ENCODE results near the gene SOCS3.
"Not testable (repeated sequence)": the region's sequence is repeated elsewhere in the genome, so short reads cannot be mapped to it uniquely, and the experiment has no call there.

SOCS3 gene

DNA sequence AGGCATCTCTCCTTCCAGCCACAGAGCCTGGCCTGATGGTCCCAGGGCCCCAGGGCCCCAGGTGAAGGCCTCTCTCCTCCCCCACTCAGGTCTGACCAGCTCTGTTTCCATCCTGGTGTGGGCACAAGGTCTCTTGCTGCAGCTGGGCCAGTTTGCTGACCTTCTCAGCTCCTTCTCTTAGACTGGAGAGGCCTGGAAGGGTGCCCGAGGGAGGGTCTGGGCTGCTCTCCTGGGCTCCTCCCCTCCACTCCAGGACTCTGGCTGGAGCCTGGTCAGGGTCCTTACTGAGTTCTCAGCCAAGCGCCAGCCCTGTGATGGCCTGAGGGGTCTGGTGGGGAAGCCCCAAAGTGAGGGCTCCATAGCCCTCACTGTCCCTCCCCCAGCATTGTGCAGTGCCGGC lies 12.4 kb downstream of the SOCS3 start:
- DNase-seq: no peak

DNA sequence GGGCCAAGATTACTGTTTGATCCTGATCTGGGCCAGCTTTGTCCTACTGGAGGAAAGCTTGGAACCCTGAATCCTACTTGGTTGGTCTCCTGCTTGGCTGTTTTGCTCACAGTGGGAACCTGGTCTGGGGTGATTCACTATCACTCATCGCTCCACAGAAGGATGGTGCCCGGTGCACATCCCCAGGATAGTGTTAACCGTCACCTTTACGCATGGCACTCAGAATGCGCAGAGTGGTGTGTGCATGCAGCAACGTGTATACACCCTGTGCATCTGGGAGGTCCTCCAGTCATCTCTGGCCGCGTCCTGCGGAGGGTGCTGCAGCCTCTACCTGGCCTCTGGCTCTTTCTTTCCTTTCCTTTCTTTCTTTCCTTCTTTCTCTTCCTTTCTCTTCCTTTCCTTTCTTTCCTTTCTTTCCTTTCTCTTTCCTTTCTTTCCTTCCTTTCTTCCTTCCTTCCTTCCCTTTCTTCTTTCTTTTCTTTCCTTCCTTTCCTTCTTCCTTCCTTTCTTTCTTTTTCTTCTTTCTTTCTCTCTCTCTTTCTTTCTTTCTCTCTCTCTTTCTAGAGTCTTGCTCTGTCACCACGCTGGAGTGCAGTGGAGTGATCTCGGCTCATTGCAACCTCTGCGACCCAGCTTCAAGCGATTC lies 13.1 kb downstream of the SOCS3 start:
- no peak for DNase-seq

DNA sequence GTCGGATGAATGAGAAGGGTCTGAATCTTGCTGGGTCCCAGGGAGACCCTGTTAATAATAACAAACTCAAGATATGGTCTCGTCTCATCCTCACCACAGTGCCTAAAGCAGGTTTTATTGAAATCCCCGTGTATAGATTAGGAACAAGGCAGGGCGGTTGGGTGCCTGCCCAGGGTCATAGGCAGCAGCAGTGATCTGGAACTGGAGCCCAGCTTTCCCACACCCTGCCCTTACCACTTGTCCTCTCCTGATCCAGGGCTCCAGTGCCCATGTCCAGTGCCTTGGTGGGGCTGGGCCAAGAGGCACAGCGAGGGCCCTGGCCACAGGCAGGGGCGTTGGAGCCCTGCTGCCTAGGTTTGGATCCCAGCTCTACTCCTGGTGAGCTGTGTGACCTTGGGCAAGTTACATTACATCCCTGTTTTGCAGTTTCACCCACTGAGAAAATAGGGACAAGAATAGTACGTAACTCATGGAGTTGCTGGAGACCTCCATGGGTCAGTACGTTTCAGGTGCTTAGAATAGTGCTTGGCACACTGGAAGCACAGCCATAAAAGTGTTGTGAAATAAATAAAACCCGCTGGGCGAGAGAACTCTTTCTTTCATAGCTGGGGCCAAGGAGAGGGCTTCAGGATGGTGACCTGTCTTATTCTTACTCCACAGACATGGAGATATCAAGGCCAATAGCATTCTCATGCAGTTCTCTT lies 13.9 kb downstream of the SOCS3 start:
- DNase-seq: no peak

DNA sequence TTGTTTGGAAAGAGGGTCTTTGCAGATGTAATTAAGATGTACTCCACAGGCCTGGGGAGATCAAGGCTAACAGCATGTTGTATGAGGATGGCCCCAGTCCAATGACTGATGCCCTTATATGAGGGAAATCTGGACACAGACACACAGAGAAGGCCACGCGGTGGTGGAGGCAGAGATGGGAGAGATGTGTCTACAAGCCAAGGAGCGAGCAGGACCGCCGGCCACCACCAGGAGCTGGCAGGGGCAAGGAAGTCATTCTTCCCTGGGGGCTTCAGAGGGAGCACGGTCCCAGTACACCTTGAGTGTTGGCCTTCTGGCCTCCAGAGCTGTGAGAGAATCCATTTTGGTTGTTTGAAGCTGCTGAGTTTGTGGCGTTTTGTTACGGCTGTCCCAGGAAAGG lies 14.7 kb downstream of the SOCS3 start:
- DNase-seq: no peak

DNA sequence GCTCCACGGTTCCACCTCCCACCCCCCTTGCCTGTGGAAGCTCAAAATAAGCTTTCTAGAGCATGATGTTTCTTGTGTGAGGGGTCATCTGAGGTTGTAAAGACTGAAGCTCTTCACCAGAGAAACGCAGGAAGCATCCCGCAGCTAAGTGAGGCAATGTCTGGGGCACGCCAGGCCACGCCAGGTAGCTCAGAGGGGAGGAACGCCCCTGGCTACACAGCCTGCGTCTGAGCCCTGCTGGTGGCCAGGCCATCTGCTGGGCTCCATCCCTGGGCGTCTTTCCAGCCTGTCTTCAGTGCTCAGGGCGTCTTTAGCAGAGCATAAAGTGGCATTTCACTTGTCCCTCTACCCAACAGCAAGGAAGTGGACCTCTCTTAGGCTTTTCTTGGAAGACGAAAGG lies 15.2 kb downstream of the SOCS3 start:
- no peak for DNase-seq

DNA sequence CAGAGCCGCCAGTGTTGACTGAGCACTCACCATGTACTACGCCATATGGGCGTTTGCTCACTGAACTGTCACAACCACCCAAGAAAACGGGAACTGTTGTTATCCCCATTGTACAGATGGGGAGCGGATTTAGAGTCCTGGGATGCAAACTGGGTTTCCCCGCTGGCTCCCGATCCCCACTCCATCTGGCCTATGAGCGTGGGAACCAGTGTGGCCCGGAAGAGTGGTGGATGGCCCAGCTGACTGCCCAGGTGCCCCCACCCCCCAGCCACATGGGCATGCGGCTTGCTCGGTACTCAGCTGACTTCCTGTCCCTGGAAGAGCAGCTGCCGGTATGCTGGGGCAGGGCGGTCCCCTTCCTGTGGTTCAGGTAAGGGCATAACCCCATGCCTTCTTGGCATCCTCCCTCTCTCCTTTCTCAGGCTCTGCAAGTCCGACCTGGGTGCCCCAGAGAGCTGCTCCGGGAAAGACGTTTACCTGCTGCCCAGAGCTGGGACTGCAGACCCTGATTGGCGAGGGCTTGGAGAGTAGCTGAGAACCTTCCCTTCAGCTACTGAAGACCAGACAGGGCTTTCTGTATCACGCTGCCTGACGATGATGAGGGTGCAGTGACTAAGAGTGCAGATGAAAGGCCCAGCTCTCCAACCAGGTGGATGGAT lies 16.2 kb downstream of the SOCS3 start:
- DNase-seq: no peak

DNA sequence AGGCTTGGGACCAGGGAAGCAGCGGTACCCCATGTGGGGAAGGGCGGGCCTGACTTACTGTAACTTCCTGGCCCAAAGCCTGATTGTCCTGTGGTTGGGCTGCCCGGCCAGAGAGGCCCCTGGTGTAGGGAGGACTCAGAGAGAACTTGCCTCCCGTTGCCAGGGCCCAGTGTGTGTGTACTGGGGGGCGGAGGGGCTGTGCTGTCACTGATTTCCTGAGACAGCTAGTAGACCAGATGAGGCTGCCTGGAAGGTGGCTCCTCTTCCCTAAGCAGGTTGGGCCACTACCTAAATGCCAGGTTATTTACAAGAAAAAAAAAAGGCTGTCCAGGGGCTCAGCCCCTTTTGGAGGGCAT lies 16.7 kb downstream of the SOCS3 start:
- no peak for DNase-seq

DNA sequence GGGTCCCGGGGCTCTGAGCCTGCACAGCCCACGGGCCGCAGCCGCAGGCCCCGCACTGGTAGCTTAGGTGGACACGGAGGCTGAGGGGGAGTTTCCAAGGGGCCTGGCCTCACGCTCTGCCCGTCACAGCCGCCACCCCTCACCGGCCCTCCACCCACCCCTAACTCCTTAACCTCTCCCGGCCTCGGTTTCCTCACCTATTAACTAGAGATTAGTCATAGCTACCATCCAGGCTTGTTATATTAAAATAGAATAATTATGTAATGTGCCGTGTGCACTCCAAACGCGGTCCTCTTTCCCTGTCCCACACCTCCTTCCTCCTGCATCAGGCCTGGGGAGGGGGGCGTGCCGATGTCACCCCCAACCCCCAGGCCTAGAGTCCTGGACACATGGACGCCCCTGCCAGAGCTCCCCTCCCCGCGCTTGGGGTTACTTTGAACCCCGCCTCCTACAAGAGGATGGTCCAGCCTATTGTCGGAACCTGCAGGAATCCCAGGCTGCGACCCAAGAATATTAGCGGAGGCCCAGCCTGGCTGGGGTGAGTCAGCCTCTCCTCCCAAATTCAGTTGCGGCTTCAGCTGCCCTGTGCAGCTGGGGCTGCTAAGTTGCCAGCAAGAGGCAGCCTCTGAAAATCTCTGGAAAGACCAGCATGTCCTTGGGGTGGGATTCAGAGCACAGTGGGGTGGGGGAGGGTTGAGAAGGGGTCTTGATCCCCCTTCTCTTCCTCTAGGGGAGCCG lies 17.3 kb downstream of the SOCS3 start:
- DNase-seq: no peak

DNA sequence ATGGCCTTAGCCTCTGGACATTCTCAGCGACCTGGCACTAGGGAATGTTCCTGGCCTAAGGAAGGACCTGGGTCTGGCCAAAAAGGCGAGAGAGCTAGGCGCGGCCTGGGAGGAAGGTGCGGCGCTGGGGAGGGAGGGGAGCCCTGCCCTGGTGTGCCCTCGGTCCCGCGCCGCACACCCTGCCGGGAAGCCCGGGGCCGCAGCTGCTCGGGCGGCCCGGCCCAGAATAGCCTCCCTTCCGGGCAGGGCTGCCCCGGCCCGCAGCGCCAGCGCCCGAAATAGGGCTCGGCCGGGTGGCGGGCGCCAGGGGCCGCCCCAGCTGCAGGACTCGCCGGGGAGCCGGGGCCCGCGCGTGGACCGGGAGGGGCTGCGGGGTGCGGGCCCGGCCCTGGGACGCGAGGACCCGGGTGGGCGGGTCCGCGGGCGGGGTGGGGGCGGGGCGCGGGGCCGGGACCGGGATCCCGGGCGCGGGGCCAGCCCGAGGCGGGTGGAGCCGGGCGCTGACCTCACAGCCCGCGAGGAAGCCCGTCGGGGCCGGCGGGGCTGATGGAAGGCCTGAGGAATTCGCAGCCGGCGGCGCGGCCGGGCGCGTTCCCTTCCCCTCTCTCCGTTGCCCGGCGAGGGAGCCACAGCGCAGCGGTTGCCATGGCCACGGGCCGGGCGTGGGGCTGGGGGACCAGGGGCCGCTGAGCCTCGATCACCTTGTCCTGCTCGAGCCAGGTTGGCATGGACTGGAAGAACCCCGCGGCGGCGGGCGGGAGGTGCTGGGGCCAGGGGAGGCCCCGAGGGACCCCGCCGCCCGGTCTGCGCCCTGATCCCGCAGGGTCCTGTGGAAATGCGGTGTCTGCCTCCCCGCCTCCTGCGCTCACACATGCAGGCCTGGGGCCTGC lies 18.1 kb downstream of the SOCS3 start:
- DNase-seq: peak; percentile 83

DNA sequence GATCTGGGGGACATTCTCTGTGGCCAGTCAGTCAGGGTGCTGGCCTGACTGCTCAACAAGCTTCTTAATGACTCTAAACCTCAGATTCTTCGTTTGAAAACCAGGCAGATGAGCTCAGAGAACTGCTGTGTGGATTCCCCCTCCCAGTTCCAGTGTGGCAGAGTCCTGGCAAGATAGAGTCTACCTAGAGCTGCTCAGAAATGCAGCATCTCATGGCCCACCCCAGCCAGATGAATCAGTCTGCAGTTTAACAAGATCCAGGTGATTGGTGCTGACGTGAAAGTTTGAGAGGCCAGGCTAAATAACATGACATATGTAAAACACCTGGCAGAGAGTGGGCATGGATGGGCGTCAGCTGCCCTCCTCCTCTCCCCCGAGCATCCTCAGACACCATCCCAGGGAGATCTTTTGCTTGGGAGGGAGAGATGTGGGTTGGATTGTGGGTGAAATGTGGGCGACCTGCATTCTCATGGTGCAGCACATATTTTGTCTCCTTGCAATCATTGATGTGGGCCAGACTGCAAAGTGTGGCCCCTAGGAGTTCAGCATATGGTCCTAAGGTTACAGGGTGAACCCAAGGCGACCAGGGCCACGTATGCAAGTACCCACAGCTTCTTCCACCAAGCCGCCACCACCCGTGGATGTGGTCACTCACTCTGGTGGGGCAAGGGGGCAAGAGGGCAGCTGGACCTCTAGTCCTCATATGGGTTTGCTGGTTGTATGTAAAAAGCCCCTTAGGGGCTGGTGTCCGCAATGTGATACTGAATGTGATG lies 19.5 kb downstream of the SOCS3 start:
- no peak for DNase-seq

DNA sequence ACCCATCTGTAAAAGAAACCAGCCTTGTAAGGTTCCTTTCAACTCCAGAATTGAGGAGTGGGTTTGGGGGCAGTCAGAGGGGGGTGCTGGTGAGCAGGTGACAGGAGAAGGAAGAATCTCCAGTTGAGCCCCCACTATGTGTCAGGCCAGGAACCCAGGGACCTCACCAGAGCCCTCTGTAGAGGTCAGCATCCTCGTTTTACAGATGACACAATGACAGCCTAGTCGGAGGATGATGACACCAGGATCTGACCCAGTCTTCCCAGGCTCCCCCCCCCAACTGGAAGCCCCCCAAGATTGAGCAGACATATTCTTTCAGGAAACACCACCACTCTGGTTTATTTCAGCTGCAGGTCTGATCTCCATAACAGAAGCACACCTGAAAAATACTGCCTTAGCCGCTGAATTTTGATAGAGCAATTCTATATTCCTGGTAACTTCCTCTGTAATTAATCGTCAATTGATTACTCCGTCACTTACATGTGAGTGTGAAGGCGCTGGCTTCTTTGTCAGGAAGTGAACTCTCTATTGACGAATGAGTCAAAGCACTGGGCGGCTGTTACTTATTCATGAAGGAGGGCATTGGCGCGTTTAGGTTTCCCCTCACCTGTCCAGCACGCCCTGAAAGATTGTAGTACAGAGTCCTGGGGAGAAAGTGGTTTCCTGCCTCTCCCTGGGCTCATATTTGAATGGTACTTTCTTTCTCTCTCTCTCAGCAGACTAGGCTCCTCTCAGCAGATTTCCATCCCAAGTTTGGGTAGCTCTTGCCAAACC lies 21.2 kb downstream of the SOCS3 start:
- DNase-seq: no peak

DNA sequence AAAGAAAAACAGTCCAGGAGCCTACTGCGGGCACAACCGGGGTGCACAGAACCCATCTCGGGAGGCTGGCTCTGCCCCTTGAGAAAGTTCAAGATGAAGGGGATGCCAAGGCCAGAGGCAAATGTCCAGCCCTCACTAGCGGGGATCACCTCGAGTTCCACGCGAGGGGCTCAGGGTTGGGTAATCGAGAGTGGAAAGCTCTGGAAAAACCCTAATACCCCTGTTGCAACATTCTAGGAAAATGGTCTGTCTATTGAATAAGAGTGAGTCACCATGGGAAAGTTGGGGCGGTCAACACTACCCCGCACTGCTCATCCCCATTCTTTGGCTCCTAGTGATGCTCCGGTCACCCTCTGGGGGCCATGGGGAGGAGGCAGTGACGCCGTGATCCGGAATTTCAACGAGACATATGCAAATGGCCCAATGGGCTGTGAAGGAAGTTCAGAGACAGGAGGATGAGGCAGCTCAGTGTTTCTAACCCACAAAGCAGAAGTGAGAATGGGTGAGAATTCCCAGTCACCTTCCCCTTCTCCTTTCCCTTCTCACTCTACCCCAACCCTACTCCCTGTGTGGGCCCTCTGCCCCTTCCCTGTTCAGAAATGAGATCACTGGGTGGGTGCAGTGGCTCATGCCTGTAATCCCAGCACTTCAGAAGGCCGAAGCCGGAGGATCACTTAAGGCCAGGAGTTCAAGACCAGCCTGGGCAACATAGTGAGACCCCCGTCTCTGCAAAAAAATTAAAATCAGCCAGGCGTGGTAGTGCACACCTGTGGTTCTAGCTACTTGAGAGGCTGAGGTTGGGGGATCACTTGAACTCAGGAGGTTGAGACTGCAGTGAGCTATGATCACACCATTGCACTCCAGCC lies 22.4 kb downstream of the SOCS3 start:
- no peak for DNase-seq

DNA sequence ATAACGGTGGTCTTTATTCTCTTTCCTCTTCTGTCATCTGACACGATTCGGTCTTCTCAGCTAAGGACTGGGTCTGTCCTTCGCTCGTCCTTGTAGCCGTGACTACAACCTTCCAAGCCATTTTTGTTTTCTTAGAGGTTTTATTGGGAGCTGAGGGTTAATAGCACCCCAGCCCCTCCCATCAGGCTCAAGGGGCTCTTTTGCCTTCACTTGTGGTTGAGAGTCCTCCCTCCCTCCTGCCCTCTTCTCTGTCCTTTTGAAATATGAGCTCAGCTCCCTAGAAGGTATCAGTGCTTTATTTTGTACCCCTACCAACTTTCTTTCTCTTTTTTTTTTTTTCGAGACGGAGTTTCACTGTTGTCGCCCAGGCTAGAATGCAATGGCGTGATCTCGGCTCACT lies 24.7 kb downstream of the SOCS3 start:
- no peak for DNase-seq

DNA sequence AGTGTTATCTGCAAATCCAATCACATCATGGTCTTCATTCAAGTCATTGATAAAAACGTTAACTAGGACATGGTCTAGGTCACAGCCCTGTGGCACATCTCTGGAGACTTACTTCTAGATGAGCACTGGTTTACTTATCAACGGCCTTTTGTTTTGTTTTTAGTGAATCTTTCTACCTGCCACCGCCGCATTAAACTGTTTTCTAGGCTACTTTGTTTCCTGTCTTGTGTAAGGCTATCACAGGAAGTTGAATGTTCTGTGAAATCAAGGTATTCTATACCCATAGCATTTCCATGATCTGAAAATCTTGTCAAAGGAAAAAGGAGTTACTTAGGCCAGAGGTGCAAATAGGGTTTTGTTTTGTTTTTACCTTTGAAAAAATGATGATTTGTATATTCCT lies 26.9 kb downstream of the SOCS3 start:
- DNase-seq: no peak

DNA sequence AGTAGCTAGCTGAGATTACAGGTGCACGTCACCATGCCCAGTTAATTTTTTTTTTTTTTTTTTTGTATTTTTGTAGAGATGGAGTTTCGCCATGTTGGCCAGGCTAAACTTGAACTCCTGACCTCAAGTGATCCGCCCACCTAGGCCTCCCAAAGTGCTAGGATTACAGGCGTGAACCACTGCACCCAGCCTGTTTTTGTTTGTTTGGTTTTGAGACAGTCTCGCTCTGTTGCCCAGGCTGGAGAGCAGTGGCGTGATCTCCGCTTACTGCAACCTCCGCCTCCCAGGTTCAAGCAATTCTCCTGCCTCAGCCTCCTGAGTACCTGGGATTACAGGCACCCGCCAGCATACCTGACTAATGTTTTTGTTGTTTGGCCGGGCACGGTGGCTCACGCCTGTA lies 28.5 kb downstream of the SOCS3 start:
- DNase-seq: not testable (repeated sequence)

DNA sequence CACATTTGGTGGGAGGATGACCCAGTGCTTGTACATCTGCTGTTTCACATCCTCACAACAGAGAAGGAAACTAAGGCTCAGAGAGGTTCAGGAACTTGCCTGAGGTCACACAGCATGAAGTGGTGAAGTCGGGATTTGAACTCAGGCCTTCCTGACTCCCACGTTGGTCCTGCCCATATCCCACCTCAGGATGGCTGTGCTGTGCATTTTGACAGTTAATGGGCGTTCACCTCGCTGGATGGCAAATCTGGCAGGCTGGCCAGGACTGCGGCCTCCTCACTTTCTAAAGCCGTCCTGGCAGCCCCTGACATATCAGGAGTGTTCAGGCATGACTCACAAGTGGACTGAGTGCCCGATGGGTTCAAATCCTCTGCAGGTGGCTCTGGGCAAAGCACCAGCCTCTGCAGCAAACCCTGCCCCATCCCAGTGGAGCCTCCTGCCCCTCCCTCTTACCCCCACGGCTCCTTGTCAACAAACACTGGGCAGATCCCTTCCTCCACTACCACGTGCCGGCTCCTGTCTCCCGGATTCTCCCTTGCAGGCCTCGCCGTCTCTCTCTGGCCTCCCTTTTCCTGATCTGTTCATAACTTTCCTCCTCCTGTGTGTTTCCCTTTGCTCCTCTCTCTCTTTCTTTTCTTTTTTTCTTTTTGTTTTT lies 29.2 kb downstream of the SOCS3 start:
- DNase-seq: no peak

DNA sequence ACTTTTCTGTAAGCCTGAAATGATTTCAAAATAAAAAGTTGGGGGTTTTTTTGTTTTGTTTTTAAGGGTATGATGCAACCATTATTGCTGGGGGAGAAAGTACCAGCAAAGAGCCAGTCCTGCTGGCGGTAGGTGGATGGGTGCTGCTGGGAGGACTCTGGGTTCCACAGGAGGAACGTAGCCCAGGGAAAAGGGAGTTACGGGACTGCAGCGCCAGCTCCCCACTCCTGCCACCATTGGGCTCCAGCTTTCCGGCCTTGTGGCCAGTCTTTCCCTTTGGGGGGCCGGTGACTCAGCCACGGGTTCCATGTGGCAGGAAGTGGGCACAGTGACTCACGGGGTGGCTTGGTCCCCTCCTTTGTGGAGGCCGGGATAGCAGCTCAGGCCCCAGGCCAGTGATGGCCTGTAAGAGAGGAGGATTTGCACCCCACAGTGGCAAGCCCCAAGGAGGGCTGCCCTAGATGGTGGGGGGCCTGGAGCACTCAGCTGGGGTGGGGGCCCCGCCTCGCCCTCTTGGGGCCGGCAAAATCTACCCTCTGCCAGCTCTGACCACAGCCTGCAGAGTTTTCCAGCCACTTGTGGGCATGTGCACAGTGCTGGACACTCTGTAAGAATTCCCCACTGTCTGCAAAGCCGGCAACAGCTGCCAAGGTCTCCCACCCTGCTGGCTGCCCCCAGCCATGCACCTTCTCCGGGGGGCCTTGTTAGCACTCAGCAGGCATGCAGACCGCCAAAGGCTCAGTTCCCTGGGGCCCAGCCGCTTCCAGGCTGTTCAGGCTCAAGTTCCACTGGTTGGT lies 30.4 kb downstream of the SOCS3 start:
- DNase-seq: no peak

DNA sequence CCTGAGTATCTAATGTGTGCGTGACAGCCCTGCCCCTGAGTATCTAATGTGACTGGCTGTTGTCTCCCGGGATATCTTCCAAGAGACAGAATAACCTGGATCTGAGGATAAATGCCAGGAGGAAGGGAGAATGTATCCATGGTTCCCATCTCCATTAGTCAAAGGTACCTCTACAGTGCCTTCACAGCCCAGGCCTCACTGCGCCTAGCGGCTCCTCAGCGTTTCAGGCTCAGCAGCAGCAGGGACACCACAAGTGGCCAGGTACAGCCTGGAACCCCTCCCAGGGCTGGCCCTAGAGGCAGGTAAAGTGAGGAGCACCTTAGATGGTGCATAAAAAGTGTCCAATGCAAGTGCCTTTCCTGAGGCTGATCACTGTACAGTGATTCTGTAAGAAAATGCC lies 32.0 kb downstream of the SOCS3 start:
- DNase-seq: no peak

All from midbrain (tissue), 1 donor.